GM18508 (cell line): ENCODE measurements around the gene ESRRG.
"Not testable (repeated sequence)": the region's sequence is repeated elsewhere in the genome, so short reads cannot be mapped to it uniquely, and the experiment has no call there.

Source experiments
- ATAC-seq: cut with Tn5 transposase; IDR thresholded peaks from one replicate; pipeline ENCODE4 v1.9.1; 2021; ENCODE audit warnings: moderate number of reproducible peaks; ENCODE audit not compliant: insufficient read depth, unreplicated experiment

Gene ESRRG

GRCh38 chr1:216529851-216530250, 193.4 kb downstream of the ESRRG start:
- ATAC-seq, result not testable (repeated sequence)

- peak; percentile 90 for ATAC-seq
These were observed 194.4 kb downstream of the ESRRG start for GRCh38 chr1:216528816-216529215.

GRCh38 chr1:216523449-216524190, 199.6 kb downstream of the ESRRG start:
- no peak for ATAC-seq

GRCh38 chr1:216523043-216523442, 200.2 kb downstream of the ESRRG start:
- no peak for ATAC-seq

GRCh38 chr1:216521477-216521876, 201.8 kb downstream of the ESRRG start:
- ATAC-seq, result no peak

GRCh38 chr1:216518844-216519627, 204.2 kb downstream of the ESRRG start:
- ATAC-seq, result no peak

- no peak for ATAC-seq
These were observed 220.6 kb downstream of the ESRRG start for GRCh38 chr1:216502528-216503162.

GRCh38 chr1:216500273-216500967, 222.8 kb downstream of the ESRRG start:
- ATAC-seq, result no peak

GRCh38 chr1:216499581-216500272, 223.5 kb downstream of the ESRRG start:
- no peak for ATAC-seq

- no peak for ATAC-seq
These were observed 225.0 kb downstream of the ESRRG start for GRCh38 chr1:216498277-216498676.

GRCh38 chr1:216485042-216485441, 238.2 kb downstream of the ESRRG start:
- no peak for ATAC-seq

GRCh38 chr1:216483672-216484401, 239.4 kb downstream of the ESRRG start:
- ATAC-seq, result no peak

GRCh38 chr1:216482620-216483019, 240.6 kb downstream of the ESRRG start:
- ATAC-seq, result no peak

- ATAC-seq, result no peak
These were observed 245.0 kb downstream of the ESRRG start for GRCh38 chr1:216478238-216478637.

- no peak for ATAC-seq
These were observed 246.9 kb downstream of the ESRRG start for GRCh38 chr1:216476341-216476740.

GRCh38 chr1:216475659-216476276, 247.5 kb downstream of the ESRRG start:
- no peak for ATAC-seq

- no peak for ATAC-seq
These were observed 256.9 kb downstream of the ESRRG start for GRCh38 chr1:216466162-216466801.

- no peak for ATAC-seq
These were observed 258.7 kb downstream of the ESRRG start for GRCh38 chr1:216464489-216464888.
